HepG2 (cell line): ENCODE results near the gene FAM163A. TPM values are rescaled to one million over a fixed set of nuclear protein-coding genes. Genes with fewer than 3 reads are reported as not detected.
"Not testable (repeated sequence)": the region's sequence is repeated elsewhere in the genome, so short reads cannot be mapped to it uniquely, and the experiment has no call there.

Source experiments
- ATAC-seq: fragments of 200-7000 bp; cut with Tn5 transposase; 3 replicates; pipeline ENCODE4 v1.9.1; 2020; ENCODE audit warnings: mild to moderate bottlenecking, moderate library complexity
- BruUV-seq: library from RNA; stranded (reverse); fragments of 400-500 nt; replicated peaks from 2 replicates; lab custom pipeline; 2021; lab: Mats Ljungman, UMichigan
- CTCF ChIA-PET: fragments of 300-600 bp; formaldehyde crosslinking; extraction: SDS; loops from one replicate; lab custom pipeline; 2021; ENCODE audit warnings: low total read pairs, inconsistent platforms, low intra/inter-chr PET ratio; lab: Yijun Ruan, JAX
- POLR2A ChIA-PET: fragments of 350-600 bp; sonication (Branson Sonifier 250); formaldehyde crosslinking; loops from one replicate; lab custom pipeline; 2020; ENCODE audit warnings: antibody characterized with exemption, inconsistent platforms; lab: Yijun Ruan, JAX
- DNase-seq: peaks from one replicate; pipeline ENCODE4 v3.0.0-alpha.2; 2015; ENCODE audit warnings: low spot score
- FAIRE-seq: peaks from 3 replicates; lab custom pipeline; 2011; peaks lifted over from hg19 to GRCh38; lab: Jason Lieb, UNC
- H2AFZ ChIP-seq: one replicate; pipeline ENCODE4 v1.6.1; 2011; ENCODE audit warnings: low read length, inconsistent platforms
- H3K27ac ChIP-seq: fragments of 300-600 bp; 3 replicates; pipeline ENCODE4 v1.8.0; 2011; ENCODE audit warnings: mixed run types, mild to moderate bottlenecking, mixed read lengths, low read length, inconsistent platforms; ENCODE audit not compliant: insufficient read depth; ENCODE audit errors: extremely low read length
- H3K27me3 ChIP-seq, 2 experiments: fragments of 200-600 bp in 1 of 2; 2 replicates in 1 of 2; 3 replicates in 1 of 2; pipeline versions ENCODE4 v1.6.0 to v1.8.0; 2011; ENCODE audit warnings: low read length in 2 of 2, mild to moderate bottlenecking in 2 of 2, moderate library complexity in 2 of 2, inconsistent platforms in 1 of 2; ENCODE audit not compliant: insufficient read depth in 2 of 2, control insufficient read depth in 1 of 2
- H3K36me3 ChIP-seq, 2 experiments: fragments of 200-600 bp in 1 of 2; replicated peaks in 1 of 2; 2 replicates in 1 of 2; 3 replicates in 1 of 2; pipeline versions ENCODE4 v1.5.1 to v1.8.0; 2011; ENCODE audit warnings: low read length in 2 of 2, inconsistent platforms in 1 of 2; ENCODE audit not compliant: insufficient read depth in 2 of 2, control insufficient read depth in 1 of 2
- H3K4me1 ChIP-seq: 2 replicates; pipeline ENCODE4 v1.5.1; 2012; ENCODE audit warnings: low read length, inconsistent platforms; ENCODE audit not compliant: insufficient read depth
- H3K4me2 ChIP-seq: 2 replicates; pipeline ENCODE4 v1.6.0; 2011; ENCODE audit warnings: low read depth, low read length, inconsistent platforms
- H3K4me3 ChIP-seq, 3 experiments: fragments of 200-600 bp in 1 of 3; sonication (generic), shearing (Covaris generic) in 1 of 3; replicated peaks in 1 of 3; 2 replicates each; pipeline ENCODE4 v1.5.1; 2011 to 2016; ENCODE audit warnings: low read length in 3 of 3, inconsistent platforms in 2 of 3, low read depth in 2 of 3, mild to moderate bottlenecking in 2 of 3, control low read depth in 1 of 3, mixed read lengths in 1 of 3; ENCODE audit not compliant: insufficient read depth in 1 of 3
- H3K79me2 ChIP-seq: one replicate; pipeline ENCODE4 v1.6.1; 2011; ENCODE audit warnings: low read length, inconsistent platforms; ENCODE audit not compliant: insufficient read depth
- H3K9ac ChIP-seq: 2 replicates; pipeline ENCODE4 v1.6.0; 2011; ENCODE audit warnings: mild to moderate bottlenecking, low read depth, low read length, inconsistent platforms; ENCODE audit not compliant: insufficient read depth
- H3K9me3 ChIP-seq: 2 replicates; pipeline ENCODE4 v1.5.1; 2012; ENCODE audit warnings: mild to moderate bottlenecking, low read length
- H4K20me1 ChIP-seq: 2 replicates; pipeline ENCODE4 v1.6.0; 2011; ENCODE audit warnings: inconsistent platforms, mild to moderate bottlenecking, low read length, moderate library complexity; ENCODE audit not compliant: insufficient read depth
- AHR ChIP-seq: IDR thresholded peaks from 2 replicates; pipeline ENCODE4 v1.6.1; 2018; ENCODE audit warnings: missing genetic modification reagents, missing compliant biosample characterization
- BRCA1 ChIP-seq: sonication (generic); formaldehyde crosslinking; IDR thresholded peaks from 2 replicates; pipeline ENCODE4 v1.4.0; 2020; ENCODE audit warnings: missing genetic modification reagents
- BRF2 ChIP-seq: sonication (generic); formaldehyde crosslinking; IDR thresholded peaks from 2 replicates; pipeline ENCODE4 v1.8.1; 2022; ENCODE audit warnings: mild to moderate bottlenecking, missing genetic modification reagents
- CCAR2 ChIP-seq: fragments of 200-400 bp; formaldehyde crosslinking; optimal IDR thresholded peaks from 2 replicates; pipeline ENCODE3; 2018; ENCODE audit warnings: low read depth, mild to moderate bottlenecking, low read length, moderate library complexity
- CEBPG ChIP-seq: IDR thresholded peaks from 2 replicates; pipeline ENCODE4 v1.6.1; 2016
- CSRNP2 ChIP-seq: sonication (generic); formaldehyde crosslinking; conservative IDR thresholded peaks from 2 replicates; pipeline ENCODE4 v1.8.0; 2022; ENCODE audit warnings: low read depth, missing genetic modification reagents
- HOXD1 ChIP-seq: sonication (generic); formaldehyde crosslinking; IDR thresholded peaks from 2 replicates; pipeline ENCODE4 v1.5.0; 2020; ENCODE audit warnings: missing genetic modification reagents
- KLF13 ChIP-seq: sonication (generic); formaldehyde crosslinking; IDR thresholded peaks from 2 replicates; pipeline ENCODE4 v1.4.0; 2020; ENCODE audit warnings: mild to moderate bottlenecking, missing genetic modification reagents
- SRY ChIP-seq: sonication (generic); formaldehyde crosslinking; IDR thresholded peaks from 2 replicates; pipeline ENCODE4 v1.8.0; 2022; ENCODE audit warnings: mild to moderate bottlenecking, missing genetic modification reagents
- TEF ChIP-seq: sonication (generic); formaldehyde crosslinking; IDR thresholded peaks from 2 replicates; pipeline ENCODE4 v1.5.0; 2020; ENCODE audit warnings: missing genetic modification reagents
- ZNF17 ChIP-seq: sonication (generic); formaldehyde crosslinking; IDR thresholded peaks from 2 replicates; pipeline ENCODE4 v1.5.0; 2020; ENCODE audit warnings: mild to moderate bottlenecking, missing genetic modification reagents
- ZNF251 ChIP-seq: sonication (generic); formaldehyde crosslinking; IDR thresholded peaks from 2 replicates; pipeline ENCODE4 v1.9.0; 2021; ENCODE audit warnings: mild to moderate bottlenecking, missing genetic modification reagents
- ZNF484 ChIP-seq: sonication (generic); formaldehyde crosslinking; IDR thresholded peaks from 2 replicates; pipeline ENCODE4 v1.5.1; 2020; ENCODE audit warnings: mild to moderate bottlenecking, low read depth, missing genetic modification reagents, borderline replicate concordance
- ZNF639 ChIP-seq: conservative IDR thresholded peaks from 2 replicates; pipeline ENCODE4 v1.6.1; 2018; ENCODE audit warnings: missing genetic modification reagents
- ZNF672 ChIP-seq: sonication (generic); formaldehyde crosslinking; IDR thresholded peaks from 2 replicates; pipeline ENCODE4 v1.8.1; 2022; ENCODE audit warnings: missing genetic modification reagents
- ZNF674 ChIP-seq: sonication (generic); formaldehyde crosslinking; IDR thresholded peaks from 2 replicates; pipeline ENCODE4 v1.5.0; 2020; ENCODE audit warnings: low read depth, mild to moderate bottlenecking, missing genetic modification reagents
- WGBS: methylation state at CpG from one replicate; pipeline ENCODE4 v1.1.6; 2017; ENCODE audit warnings: low lambda C conversion rate; 5-methylcytosine and 5-hydroxymethylcytosine counted together
- in situ Hi-C: cut with HindIII; loops from 2 replicates; pipeline ENCODE4 v1.10.0; 2017; ENCODE audit warnings: low pct_unique_long_range_greater_than_20kb; ENCODE audit not compliant: extremely low pct_ligation_motif_present
- intact Hi-C: fragments of 100-400 bp; cut with micrococcal nuclease; formaldehyde crosslinking; loops from one replicate; pipeline ENCODE4 v1.10.0; 2022; ENCODE audit not compliant: unreplicated experiment
- polyA plus RNA-seq, 8 experiments: library from polyadenylated mRNA; depleted of rRNA in 3 of 8; stranded (reverse) in 7 of 8; unstranded in 1 of 8; fragments of >200 nt; fragmentation: Illumina TruSeq in 4 of 8; extraction: Trizol in 4 of 8; gene quantifications; 2 replicates each; pipeline versions ENCODE4 v1.2.1 to v1.2.3, GENCODE V29; 2011 to 2016; ENCODE audit warnings: low read depth in 4 of 8, missing spikeins in 1 of 8, mixed read lengths in 1 of 8; ENCODE audit not compliant: insufficient read depth in 1 of 8
- total RNA-seq, 5 experiments: library from RNA; depleted of rRNA; stranded (reverse); fragments of >200 nt; fragmentation: Illumina TruSeq; extraction: Trizol; gene quantifications; 2 replicates each; pipeline ENCODE4 v1.2.3, GENCODE V29; 2016; ENCODE audit warnings: low read depth in 1 of 5

FAM163A gene
- total and polyA plus RNA-seq, 2 of the 13 experiments (the other 11 are each of a cell fraction or from before 2014, with no cell fraction given): not detected

- H3K36me3 ChIP-seq: peaks cover 9 to 30% of the 10 kb centered on the region in 2 experiments
- no peak for DNase-seq
- in situ Hi-C loops: no loop called here
- no peaks in the 10 kb centered on the region for H3K4me1 ChIP-seq
- WGBS: 97% methylated on average over 1 of the region's 1 CpG
- H3K4me2 ChIP-seq: no peak overlapping the region
- ATAC-seq: no peak
- H4K20me1 ChIP-seq: no peaks in the 10 kb centered on the region
- no peaks in the 10 kb centered on the region for H3K9me3 ChIP-seq
- ChIA-PET CTCF (no interaction called here), POLR2A (no interaction called here)
- no peak for FAIRE-seq
- H2AFZ ChIP-seq: no peak overlapping the region
- H3K27ac ChIP-seq: no peak overlapping the region
- no peaks in the 10 kb centered on the region for H3K27me3 ChIP-seq
- H3K4me3 ChIP-seq: no peak overlapping the region
- BruUV-seq: no TSS peak
- TF ChIP-seq CCAR2: no peak
- no peak for TF ChIP-seq TEF (CRISPR knock-in tag)
- TF ChIP-seq SRY (CRISPR knock-in tag): no peak
- no peak for TF ChIP-seq ZNF251 (CRISPR knock-in tag)
- TF ChIP-seq ZNF672 (CRISPR knock-in tag): no peak
- TF ChIP-seq CSRNP2 (CRISPR knock-in tag): no peak
- no peak for TF ChIP-seq AHR (CRISPR knock-in tag)
- no peak for TF ChIP-seq ZNF674
- no peak for TF ChIP-seq KLF13 (CRISPR knock-in tag)
- TF ChIP-seq HOXD1 (CRISPR knock-in tag): no peak
- no peak for TF ChIP-seq BRF2 (CRISPR knock-in tag)
- no peak for TF ChIP-seq ZNF17 (CRISPR knock-in tag)
- TF ChIP-seq ZNF484 (CRISPR knock-in tag): no peak
- no peak for TF ChIP-seq BRCA1 (CRISPR knock-in tag)
- no peak for TF ChIP-seq ZNF639
- no peak for TF ChIP-seq CEBPG (CRISPR knock-in tag)
- TF ChIP-seq, all 625 proteins: peak for 0
- Histone ChIP-seq H3K79me2 (no peaks in the 10 kb centered on the region), H3K9ac (no peak overlapping the region)
- intact Hi-C loops: no loop called here
Observed at GRCh38 chr1:179853102-179853501, 110.0 kb downstream of the FAM163A start.

- H3K4me2 ChIP-seq, in situ Hi-C loops, H3K4me3 ChIP-seq, H3K27me3 ChIP-seq, H3K9me3 ChIP-seq, H3K9ac ChIP-seq, DNase-seq, H2AFZ ChIP-seq, POLR2A ChIA-PET, CTCF ChIA-PET, FAIRE-seq, H3K27ac ChIP-seq, BruUV-seq, H3K79me2 ChIP-seq, H4K20me1 ChIP-seq, H3K4me1 ChIP-seq, ATAC-seq, intact Hi-C loops: not testable (repeated sequence)
- 96% methylated on average over 4 of the region's 4 CpGs for WGBS
- peaks cover 5 to 13% of the 10 kb centered on the region in 2 experiments; a peak in 4 of 5 replicates for H3K36me3 ChIP-seq
Observed at GRCh38 chr1:179855831-179856230, 112.7 kb downstream of the FAM163A start.
